ENCODE data around the gene OR1C1.

DNA sequence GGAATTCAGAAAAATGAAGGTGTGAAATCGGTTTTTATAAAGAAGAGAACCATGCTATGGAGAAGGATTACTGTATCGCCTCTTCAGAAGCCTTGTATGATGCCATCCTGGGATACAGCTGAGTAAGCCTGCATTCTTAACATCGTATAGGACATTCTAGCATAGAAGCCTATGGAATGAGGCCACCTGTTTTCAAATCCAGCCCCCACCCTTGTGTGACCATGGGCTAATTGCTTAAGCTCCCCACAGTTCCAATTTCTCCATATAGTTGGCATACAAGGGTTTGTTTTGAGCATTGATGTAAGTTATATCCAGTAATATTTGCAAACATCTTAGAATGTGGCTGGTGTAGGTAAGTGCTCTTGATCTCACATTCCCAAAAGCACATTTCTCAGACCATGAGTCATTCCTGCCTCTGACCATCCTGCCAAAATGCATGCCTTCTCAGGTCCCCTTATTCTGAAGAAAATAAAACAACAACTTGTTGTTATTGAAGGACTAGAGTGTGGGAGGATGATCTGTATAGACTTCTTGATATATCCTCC lies 13.9 kb downstream of the OR1C1 start:
- TF ChIP-seq, protein P1, sequence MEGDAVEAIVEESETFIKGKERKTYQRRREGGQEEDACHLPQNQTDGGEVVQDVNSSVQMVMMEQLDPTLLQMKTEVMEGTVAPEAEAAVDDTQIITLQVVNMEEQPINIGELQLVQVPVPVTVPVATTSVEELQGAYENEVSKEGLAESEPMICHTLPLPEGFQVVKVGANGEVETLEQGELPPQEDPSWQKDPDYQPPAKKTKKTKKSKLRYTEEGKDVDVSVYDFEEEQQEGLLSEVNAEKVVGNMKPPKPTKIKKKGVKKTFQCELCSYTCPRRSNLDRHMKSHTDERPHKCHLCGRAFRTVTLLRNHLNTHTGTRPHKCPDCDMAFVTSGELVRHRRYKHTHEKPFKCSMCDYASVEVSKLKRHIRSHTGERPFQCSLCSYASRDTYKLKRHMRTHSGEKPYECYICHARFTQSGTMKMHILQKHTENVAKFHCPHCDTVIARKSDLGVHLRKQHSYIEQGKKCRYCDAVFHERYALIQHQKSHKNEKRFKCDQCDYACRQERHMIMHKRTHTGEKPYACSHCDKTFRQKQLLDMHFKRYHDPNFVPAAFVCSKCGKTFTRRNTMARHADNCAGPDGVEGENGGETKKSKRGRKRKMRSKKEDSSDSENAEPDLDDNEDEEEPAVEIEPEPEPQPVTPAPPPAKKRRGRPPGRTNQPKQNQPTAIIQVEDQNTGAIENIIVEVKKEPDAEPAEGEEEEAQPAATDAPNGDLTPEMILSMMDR (IDR thresholded peaks at IDR 0.05): no peak
- TF ChIP-seq POLR2A (IDR thresholded peaks at IDR 0.05): no peak
